Kidney capillary endothelial cell (primary cell): ENCODE results near the gene ADGRG3.

Experiments used
- DNase-seq: peaks from one replicate; pipeline ENCODE4 v3.0.0-alpha.2; 2018; ENCODE audit warnings: low spot score

Gene ADGRG3

DNA sequence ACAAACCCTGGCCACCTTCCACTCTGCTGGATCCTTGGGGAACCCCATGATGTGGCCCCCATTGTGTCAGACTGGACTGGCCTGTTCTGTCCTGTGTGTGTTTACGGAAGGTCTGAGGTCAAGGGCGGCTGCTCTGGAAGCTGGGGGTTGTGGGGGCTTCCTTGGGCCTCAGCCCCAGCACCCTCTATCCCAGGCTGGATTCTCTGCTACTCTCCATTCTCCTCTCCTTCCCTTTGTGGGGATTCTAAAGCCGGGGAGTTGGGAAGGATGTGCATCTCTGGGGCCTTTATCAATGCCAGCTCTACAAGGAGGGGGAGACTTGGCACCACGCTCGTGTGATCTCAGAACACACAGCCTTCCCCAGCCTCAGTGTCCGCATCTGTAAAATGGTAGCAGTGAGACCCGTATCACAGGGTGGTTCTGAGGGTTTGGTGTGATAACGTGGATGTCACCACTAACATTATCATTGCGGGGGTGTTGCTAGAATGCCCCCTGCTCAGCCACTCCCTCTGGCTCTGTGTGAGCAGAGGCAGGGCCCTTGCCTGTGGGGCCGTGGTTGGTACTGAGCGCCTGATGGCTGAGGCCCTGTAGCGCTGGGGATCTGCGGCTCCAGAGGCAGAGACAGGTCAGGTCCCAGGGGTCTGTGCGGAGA lies 21.6 kb upstream of the ADGRG3 start:
- no peak for DNase-seq

DNA sequence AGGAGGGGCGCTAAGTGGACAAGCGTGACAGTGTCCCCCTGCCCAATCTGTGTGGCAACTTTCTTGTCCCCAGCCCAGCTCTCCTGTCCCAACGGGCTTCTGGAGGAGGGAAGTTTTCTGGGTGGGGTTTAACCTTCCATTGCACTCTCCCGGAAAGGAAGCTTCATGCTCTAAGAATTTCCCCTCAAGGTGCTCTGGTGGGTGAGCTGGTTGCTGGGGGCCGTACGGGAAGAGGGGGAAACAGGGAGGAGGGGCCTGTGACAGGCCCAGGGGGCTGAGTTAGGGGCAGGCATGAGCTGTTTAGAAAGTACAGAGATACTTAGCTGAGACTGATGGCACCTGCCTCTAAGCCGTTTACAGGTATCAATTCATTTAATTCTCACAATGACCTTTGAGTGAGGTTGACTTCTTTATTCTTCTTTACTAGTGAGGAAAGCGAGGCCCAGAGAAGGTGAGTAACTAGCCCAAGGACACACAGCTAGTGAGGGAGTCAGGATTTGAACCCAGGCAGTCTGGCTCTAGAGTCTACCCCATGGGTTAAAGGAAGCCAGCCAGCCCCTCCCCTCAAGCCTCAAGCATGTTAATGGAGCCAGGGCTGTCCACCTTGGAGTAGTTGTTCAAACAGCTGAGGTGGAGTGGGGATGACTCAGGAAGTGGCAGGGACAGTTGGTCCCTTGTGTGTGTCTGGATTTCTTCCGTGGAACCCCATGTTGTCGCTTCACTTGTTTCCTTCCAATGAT lies 20.8 kb upstream of the ADGRG3 start:
- peak; percentile 71 for DNase-seq

DNA sequence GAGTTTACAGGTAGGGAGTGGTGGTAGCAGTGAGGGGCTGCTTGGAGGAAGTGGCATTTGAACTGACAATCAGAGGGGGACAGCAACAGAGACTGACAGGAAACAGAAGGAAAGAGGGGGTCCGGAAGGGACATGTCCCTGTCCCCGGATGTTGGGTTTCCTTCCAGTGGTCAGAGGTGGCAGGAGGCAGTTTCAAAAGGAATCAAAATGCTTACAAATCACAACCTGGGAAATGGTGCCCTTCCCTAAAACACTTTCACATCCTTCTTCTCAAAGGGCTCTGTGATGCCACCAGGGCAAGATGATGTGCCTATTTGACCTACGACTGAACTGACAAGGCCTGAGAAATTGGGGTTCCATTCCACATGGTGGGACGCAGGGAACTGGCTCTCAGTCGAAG lies 20.0 kb upstream of the ADGRG3 start:
- DNase-seq: no peak

DNA sequence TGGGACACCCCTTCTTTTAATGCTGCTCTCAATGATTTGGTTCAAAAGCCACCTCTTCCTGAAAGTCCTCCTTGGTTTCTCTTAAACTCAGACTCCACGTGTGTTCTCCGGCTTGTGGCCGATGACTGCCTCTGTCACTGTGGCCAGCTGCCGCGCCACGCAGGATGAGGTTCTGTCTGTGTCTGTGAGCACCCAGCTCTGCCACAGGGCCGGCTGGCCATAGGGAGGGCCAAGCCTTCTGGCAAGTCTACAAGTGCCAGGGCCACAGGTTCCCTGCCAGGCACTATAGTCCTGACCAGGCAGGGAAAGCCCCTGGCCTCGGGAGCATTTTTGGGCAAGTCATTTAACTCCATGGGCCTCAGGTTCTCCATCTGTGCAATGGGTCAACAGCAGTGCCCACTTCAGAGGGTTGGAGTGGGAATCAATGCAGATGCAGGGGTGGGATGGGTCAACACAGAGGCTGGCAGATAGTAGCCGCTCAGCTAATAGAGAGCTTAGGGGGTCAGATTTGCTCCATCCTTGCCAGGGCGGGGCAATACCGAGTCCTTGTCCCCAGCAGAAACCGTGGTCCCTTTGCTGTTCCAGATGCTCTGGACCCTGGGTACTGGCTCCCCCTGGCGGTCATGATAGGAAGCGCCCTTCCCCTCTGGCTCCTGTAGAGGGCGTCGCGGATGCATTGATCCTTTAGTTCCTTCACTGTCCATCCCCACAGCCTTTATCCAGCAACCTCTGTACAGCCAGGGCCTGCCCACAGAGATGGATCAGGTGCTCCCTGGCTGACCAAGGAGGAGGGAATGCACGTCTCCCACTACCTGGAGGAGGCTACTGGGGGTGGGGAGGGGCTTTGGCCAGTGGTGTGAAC lies 19.3 kb upstream of the ADGRG3 start:
- DNase-seq: peak; percentile 82

DNA sequence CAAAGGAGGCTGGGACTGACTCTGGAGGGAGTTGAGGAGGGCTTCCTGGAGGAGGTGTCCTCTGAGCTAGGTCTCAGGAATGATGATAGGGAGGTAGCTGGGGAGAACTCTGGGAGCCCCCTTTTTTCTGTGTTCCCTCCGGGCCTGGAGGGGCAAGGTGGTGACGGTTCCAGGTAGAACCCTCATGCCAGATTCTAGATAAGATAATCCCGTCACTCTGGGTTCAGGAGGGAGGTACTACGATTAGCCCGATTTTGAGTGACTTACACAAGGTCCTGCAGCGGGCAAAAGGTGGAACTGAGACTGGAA lies 18.7 kb upstream of the ADGRG3 start:
- DNase-seq: no peak

DNA sequence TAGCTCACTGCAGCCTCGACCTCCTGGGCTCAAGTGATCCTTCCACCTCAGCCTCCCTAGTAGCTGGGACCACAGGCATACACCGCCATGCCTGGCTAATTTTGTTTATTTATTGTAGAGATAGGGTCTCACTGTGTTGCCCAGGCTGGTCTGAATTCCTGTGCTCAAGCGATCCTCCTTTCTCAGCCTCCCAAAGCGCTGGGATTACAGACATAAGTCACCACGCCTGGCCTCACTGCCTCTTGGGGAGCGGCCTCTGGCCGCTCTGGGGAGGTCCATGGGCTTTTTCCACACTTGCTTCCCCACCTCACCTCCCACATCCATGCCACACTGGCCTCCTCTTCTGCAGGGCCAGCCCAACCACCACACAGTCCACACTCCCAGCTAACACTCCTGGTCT lies 18.3 kb upstream of the ADGRG3 start:
- DNase-seq: no peak

DNA sequence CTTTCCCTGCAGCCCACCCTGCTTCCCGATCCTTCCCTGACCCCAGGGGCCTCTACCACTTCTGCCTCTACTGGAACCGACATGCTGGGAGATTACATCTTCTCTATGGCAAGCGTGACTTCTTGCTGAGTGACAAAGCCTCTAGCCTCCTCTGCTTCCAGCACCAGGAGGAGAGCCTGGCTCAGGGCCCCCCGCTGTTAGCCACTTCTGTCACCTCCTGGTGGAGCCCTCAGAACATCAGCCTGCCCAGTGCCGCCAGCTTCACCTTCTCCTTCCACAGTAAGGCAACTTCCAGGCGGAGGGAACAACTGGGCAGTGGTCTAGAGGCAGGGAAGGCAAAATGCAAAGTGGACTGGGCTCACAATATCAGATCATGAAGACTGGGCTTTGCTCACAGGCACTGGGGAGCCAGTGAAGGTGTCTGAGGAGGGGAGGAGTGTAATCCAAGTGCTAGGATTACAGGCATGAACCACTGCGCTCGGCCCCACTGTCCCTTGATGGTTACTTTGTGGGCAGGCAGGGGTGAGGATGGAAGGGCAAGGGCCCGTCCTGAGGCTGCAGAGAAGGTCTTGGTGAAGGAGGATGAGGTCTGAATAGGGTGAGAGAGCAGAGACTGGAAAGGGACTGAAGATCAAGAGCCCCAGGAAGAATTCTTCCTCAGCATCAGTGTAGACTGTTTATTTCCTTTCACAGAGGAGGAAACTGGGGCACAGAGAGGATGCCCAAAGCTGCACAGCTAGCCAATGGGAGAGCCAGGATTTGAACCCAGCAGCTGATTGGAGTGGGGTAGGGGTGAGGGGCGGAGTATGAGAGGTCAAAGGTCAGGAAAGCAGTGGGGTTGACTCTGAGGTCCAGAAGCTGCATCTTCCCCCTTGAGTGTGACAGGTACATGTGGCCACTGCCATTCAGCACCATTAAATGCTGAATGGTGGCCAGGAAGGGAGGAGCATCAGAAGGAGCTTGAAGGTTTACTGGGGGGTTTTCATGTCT lies 16.5 kb upstream of the ADGRG3 start:
- DNase-seq: no peak

DNA sequence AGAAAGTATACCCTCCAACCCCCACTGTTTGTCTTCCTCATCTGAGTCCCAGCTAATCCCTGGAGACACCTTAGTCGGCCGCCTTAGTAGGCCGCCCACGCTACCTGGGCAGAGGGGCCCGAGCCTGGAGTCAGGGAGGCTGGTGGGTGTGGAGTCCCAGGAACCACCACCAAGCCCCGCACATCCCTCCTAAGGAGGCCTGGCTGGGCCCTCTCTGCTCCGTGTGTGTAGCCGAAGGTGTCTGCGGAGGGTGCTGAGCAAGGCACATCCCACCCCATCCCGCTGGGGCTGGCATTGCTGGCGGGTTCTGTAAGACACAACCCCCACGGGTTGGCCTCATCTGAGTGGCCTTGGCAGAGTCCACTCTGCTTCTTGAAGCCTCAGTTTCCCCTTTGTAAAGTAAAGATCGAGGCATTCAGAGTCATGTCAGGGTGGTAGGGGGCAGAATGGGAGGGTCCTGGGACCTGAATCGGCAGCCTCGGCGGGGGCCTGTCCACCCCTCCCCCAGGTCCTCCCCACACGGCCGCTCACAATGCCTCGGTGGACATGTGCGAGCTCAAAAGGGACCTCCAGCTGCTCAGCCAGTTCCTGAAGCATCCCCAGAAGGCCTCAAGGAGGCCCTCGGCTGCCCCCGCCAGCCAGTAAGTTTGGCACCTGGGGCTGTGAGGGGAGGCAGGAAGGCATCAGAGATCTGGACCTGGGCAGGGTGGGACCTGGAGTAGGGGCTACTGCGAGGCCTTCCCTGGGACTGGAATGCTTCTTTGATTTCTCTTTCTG lies 15.2 kb upstream of the ADGRG3 start:
- no peak for DNase-seq

DNA sequence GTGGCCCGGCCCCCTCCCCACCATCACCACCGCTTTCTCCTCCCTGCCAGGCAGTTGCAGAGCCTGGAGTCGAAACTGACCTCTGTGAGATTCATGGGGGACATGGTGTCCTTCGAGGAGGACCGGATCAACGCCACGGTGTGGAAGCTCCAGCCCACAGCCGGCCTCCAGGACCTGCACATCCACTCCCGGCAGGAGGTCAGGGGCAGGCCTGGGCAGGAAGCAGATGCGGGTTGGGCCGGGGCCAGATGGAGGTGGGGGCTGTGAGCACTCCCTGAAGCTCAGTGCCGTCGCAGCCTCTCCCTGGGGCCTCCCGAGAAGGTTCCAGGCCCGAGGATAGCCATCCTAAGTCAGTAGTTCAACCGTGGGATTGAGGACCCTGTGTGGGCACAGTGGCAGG lies 14.2 kb upstream of the ADGRG3 start:
- DNase-seq: no peak

DNA sequence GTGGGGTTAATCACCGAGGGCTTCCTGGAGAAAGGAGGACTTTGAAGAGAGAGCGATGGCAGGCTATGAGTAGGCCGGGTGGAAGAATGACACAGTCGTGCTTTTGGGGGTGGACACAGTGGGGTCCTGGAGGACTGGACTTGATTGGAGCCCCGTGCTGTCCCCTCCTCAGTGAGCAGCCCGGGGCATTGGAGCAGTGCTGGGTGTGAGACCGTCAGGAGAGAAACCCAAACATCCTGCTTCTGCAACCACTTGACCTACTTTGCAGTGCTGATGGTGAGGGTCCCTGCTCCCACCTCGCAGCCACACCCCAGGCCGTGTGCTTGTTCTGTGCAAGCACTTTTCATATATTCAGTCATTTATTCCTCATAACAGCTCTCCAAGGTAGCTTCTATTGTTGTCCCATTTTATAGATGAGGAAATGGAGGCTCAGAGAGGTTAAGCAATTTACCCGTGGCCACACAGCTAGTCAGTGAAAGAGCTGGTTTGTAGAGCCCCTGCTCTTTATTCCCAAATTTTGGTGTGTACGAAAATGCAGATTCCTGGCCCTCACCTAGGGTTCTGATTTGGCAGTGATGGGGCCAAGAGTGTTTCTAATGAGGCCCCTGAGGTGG lies 11.7 kb upstream of the ADGRG3 start:
- DNase-seq: no peak

DNA sequence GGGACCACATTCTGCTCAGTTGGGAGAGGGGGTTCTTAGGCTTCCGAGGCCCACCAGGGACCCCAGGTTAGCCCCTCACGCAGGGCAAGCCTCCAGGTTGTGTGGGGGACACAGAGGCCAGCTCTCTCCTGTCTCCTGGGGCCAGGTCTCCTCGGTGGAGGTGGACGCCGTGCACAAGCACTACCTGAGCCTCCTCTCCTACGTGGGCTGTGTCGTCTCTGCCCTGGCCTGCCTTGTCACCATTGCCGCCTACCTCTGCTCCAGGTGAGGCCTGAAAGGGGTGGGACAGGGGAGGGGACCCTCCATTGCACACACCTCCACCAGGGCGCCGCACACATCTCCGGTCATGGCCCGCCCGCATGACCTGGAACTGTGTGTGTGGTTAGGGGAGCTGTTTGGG lies 10.9 kb upstream of the ADGRG3 start:
- DNase-seq: no peak

DNA sequence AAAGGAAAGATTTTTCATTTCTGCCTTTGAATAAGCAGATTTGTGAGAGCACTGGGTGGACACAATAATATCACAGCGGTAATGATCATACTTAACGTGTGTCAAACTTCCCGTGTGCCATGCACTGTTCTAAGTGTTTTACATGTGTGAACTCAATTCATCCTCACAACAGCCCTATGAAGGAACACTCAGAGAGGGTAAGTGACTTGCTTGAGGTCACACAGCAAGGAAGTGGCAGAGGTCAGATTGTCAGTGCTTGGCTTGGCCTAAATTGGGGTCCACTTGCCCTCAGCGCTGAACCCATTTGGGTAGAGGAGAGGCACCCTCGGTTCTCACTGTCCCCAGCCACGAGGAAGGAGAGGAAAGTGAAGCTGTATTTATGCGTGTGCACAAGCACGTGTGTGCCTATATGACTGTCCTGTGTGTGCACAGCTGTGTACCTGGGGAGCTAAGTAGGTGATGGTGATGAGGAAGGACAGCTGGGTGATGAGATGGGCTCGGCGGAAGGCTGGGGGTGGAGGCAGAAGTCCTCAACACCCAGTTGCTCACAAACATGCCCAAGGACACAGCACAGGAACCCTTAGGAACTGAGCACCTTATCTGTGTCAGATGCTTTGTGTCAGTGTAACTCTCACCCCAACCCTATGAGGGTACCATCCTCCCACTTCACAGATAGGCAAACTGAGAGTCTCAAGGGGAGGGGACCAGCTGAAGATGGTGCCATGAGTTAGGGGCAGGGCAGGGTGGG lies 9.8 kb upstream of the ADGRG3 start:
- no peak for DNase-seq

DNA sequence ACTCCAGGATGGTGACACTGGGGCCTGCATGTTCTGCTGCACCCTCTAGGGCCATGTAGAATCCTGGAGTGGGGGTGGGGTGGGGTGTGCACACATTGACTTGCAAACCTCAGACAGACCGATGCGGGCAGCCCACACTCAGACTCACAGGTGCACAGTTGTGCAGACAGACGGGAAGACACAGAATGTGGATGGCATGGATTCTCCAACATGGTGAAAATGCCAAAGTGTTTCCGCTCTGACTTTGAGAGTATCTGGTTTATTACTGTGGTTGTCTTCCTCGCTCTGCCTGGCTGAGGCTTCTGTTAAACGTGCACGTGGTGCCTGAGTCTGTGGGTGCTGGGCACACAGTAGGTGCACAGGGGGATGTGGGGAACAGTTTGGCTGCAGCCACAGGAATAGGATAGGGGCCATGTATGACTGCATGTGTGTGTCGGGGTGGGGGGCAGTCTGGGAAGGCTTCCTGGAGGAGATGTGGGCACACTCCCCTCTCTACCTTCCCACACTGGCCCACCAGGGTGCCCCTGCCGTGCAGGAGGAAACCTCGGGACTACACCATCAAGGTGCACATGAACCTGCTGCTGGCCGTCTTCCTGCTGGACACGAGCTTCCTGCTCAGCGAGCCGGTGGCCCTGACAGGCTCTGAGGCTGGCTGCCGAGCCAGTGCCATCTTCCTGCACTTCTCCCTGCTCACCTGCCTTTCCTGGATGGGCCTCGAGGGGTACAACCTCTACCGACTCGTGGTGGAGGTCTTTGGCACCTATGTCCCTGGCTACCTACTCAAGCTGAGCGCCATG lies 9.0 kb upstream of the ADGRG3 start:
- DNase-seq: no peak

DNA sequence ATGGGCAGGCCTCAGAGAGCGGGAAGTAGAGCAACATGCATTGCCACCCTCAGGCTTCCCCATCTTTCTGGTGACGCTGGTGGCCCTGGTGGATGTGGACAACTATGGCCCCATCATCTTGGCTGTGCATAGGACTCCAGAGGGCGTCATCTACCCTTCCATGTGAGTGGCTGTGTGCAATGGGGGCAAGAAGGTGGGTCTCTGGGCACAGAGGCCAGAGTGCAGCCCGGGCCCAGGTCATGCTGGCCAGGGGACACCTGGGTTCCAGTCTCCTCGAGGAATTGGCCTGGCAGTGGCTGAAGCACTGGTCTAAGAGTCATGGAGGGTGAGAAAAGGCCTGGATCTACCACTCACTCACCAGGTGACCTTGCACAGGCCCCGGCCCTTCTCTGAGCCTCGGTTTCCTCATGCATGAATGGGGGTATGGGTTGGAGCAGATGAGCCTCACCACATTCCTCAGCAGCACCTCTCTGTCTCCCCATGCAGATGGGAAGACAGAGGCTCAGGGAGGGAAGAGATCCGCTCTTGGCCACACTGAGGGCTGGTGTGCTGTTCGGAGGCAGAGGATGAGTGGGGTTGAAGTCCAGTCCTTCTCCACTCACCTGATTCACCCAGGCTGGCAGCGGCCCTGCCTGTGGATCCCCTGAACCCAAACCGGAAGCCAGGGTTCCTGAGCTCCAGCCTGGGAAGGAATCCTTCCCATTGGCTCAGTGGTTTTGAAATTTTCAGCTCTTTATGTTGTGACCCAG lies 7.2 kb upstream of the ADGRG3 start:
- no peak for DNase-seq

DNA sequence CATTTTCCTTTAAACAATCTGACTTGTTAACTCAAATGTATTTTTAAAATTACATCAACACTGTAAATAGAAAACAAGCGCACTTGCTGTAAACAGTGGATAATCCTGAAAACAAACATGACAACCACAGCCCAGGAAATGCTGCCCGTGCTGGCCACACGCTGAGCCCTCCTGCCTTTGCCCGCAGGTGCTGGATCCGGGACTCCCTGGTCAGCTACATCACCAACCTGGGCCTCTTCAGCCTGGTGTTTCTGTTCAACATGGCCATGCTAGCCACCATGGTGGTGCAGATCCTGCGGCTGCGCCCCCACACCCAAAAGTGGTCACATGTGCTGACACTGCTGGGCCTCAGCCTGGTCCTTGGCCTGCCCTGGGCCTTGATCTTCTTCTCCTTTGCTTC lies 6.6 kb upstream of the ADGRG3 start:
- no peak for DNase-seq

DNA sequence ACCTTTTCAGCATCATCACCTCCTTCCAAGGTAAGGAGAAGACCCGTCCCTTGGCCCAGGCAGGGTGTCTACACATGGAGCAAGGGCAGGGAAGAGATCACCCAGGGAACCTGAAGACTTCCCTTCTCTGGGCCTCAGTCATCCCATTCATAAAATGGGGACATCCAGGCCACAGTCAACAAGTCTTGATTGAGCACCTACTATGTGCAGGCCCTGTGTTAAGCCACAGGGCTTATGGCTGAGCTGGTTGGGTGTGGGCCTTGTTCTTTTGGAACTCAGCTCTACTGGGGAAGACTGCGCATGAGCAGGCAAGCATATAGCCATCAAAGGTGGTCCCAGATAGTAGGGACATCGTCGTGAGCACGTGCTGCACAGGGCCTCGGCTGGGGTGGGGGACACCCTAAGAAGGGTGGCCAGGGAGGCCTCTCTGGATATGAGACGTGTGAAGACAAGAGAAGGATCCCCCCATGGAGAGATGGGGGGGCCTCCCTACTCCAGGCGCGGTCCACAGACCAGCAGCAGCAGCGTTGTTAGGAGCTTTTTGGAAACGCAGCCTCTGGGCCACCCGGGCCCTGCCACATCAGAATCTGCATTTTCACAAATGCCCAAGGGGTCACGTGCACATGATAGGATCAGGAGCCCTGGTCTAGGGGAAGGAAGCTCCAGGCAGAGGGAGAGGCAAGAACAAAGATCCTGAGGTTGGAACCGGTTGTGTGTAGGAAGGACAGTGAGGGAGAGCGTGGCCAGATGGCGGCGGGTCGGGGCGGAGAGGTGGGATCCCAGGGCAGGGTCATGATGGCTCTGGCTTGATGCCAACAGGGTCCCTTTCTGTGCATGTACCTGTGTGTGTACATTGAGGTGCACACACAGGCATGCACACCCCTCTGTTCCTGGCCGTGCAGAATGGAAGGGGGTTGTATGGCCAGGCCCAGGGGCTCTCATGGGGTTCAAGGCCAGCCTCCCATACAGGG lies 5.9 kb upstream of the ADGRG3 start:
- no peak for DNase-seq

DNA sequence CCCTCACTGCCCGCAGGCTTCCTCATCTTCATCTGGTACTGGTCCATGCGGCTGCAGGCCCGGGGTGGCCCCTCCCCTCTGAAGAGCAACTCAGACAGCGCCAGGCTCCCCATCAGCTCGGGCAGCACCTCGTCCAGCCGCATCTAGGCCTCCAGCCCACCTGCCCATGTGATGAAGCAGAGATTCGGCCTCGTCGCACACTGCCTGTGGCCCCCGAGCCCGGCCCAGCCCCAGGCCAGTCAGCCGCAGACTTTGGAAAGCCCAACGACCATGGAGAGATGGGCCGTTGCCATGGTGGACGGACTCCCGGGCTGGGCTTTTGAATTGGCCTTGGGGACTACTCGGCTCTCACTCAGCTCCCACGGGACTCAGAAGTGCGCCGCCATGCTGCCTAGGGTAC lies 4.7 kb upstream of the ADGRG3 start:
- no peak for DNase-seq
